ENCODE results near the gene NYAP1. TPM values are rescaled to one million over a fixed set of nuclear protein-coding genes. Genes with fewer than 3 reads are reported as not detected.
A peak's percentile ranks its signal among the peaks of the same experiment; 100 is the strongest.

Gene NYAP1
- total and polyA plus RNA-seq, 2 of the 8 experiments (the other 6 are each of a cell fraction or from before 2014, with no cell fraction given), result 1.9 to 4.6 TPM

GRCh38 chr7:100491192-100491578 lies 7.5 kb downstream of the NYAP1 start:
- Histone ChIP-seq H4K8ac (ENCODE audit: extremely low read depth, insufficient read depth, low read length) (no peak overlapping the region), H3K56ac (replicated peaks; ENCODE audit: insufficient read length, low read depth, low read length) (no peak overlapping the region), H3K4me3 (ENCODE audit: extremely low read depth in 1 of 4, insufficient read depth in 2 of 4, low read depth in 3 of 4, low read length in 4 of 4) (no peak overlapping the region), H2BK20ac (ENCODE audit: low read length) (no peak overlapping the region), H3K4me2 (ENCODE audit: insufficient read depth in 1 of 2, low read depth in 2 of 2, low read length in 2 of 2) (no peak overlapping the region), H3K4ac (replicated peaks; ENCODE audit: insufficient read length, low read depth, low read length) (no peak overlapping the region), H3K23me2 (ENCODE audit: low read depth, low read length) (peaks cover 7% of the 10 kb centered on the region; the same call in 1 of the 2 replicates), H3K18ac (ENCODE audit: extremely low read depth, low read length) (no peak overlapping the region), H4K5ac (ENCODE audit: insufficient read length, low read depth, low read length) (no peak overlapping the region), H3K9ac (replicated peaks in 1 of 4; ENCODE audit: extremely low read depth in 1 of 4, low read depth in 3 of 4, low read length in 3 of 4) (no peak overlapping the region), H2BK12ac (ENCODE audit: low read depth, low read length) (no peak overlapping the region), H2AFZ (ENCODE audit: low read length) (no peak overlapping the region), H3K9me3 (ENCODE audit: insufficient read depth in 2 of 2, low read depth in 1 of 2, low read length in 1 of 2) (no peaks in the 10 kb centered on the region), H4K91ac (replicated peaks; ENCODE audit: insufficient read length, low read length) (no peak overlapping the region), H3K79me2 (ENCODE audit: control insufficient read depth in 1 of 2, insufficient read depth in 2 of 2, low read length in 2 of 2) (no peaks in the 10 kb centered on the region), H3K79me1 (ENCODE audit: low read depth, low read length) (no peaks in the 10 kb centered on the region), H3K14ac (ENCODE audit: insufficient read length) (no peak overlapping the region), H3K23ac (ENCODE audit: insufficient read length) (no peak overlapping the region), H2BK120ac (replicated peaks; ENCODE audit: low read depth, low read length) (no peak overlapping the region), H2BK15ac (ENCODE audit: low read length) (peak overlapping the region; percentile 31; the same call in 1 of the 2 replicates), H3K36me3 (ENCODE audit: control insufficient read depth in 2 of 4, insufficient read depth in 4 of 4, low read length in 3 of 4) (peaks cover 0 to 9% (median 0%) of the 10 kb centered on the region in 4 experiments; a peak in 2 of 8 replicates), H3K27me3 (replicated peaks in 1 of 4; ENCODE audit: control insufficient read depth in 3 of 4, extremely low read depth in 1 of 4, insufficient read depth in 3 of 4, low read length in 3 of 4) (peaks cover 0 to 4% (median 2%) of the 10 kb centered on the region in 4 experiments; a peak in 5 of 7 replicates), H3K27ac (ENCODE audit: low read depth, low read length) (no peak overlapping the region), H2BK5ac (ENCODE audit: low read depth, low read length) (no peak overlapping the region), H4K20me1 (replicated peaks in 1 of 2; ENCODE audit: control insufficient read depth in 1 of 2, insufficient read depth in 2 of 2, low read length in 2 of 2) (peaks cover 0 to 7% of the 10 kb centered on the region in 2 experiments), H2AK5ac (ENCODE audit: low read depth, low read length) (no peak overlapping the region), H3K4me1 (replicated peaks in 1 of 4; ENCODE audit: control insufficient read depth in 3 of 4, insufficient read depth in 4 of 4, low read length in 3 of 4) (peaks cover 2 to 20% (median 13%) of the 10 kb centered on the region in 4 experiments)
- TF ChIP-seq USF2 (IDR thresholded peaks at IDR 0.05; ENCODE audit: low read length) (no peak), CBX5 (IDR thresholded peaks at IDR 0.05; ENCODE audit: low read depth, low read length) (no peak), ASH2L (IDR thresholded peaks at IDR 0.05; ENCODE audit: low read length) (no peak), YY1 (IDR thresholded peaks at IDR 0.05; ENCODE audit: low read depth, low read length) (no peak), RBBP5 (IDR thresholded peaks at IDR 0.05; ENCODE audit: borderline replicate concordance, low read depth, low read length) (no peak), TEAD4 (IDR thresholded peaks at IDR 0.05; ENCODE audit: low read depth, low read length) (no peak)
- ChIA-PET POLR2A (ENCODE audit: partially characterized antibody) (interaction anchor here (1.2 kb wide), 1 partner anchor 47 kb away, joined by 3 read pairs; the partner anchor contains the start of gene AGFG2), CTCF (ENCODE audit: partially characterized antibody) (interaction anchor here (0.6 to 3.7 kb wide), 8 partner anchors 9 to 109 kb away, joined by 3 to 11 read pairs (median 4); no protein-coding TSS in a partner anchor)
- FAIRE-seq (no peak), DNase-seq (ENCODE audit: low read depth in 1 of 2, low spot score in 2 of 2) (no peak)
- 79% methylated on average over 5 of the region's 5 CpGs; no CpG with 5 or more reads in 1 of the 2 experiments for WGBS, 2 experiments (ENCODE audit: extremely low coverage in 1 of 2, insufficient coverage in 1 of 2, insufficient read length in 1 of 2, insufficient replicate concordance in 2 of 2, low coverage in 1 of 2, low lambda C conversion rate in 2 of 2, missing lambda C conversion rate in 1 of 2)

Data from H1 (cell line).